ENCODE measurements around the gene NIP7. TPM values are rescaled to one million over a fixed set of nuclear protein-coding genes. Genes with fewer than 3 reads are reported as not detected.

Gene NIP7
- total RNA-seq, 1 donor from 2014 or later = 18.7 TPM

GRCh38 chr16:69328854-69329316 lies 10.7 kb upstream of the NIP7 start:
- no peaks in the 10 kb centered on the region for H3K9me3 ChIP-seq
- DNase-seq (no peak), ATAC-seq (no peak)
- intact Hi-C loops (cut with DNase I) = no loop called here
- H3K4me3 ChIP-seq = peak overlapping the region; percentile 93
- H3K27ac ChIP-seq = no peak overlapping the region
- peaks cover 40% of the 10 kb centered on the region for H3K4me1 ChIP-seq
- no peaks in the 10 kb centered on the region for H3K27me3 ChIP-seq (ENCODE audit: low read depth)
- no peak for TF ChIP-seq CTCF (IDR thresholded peaks at IDR 0.05)
- H3K36me3 ChIP-seq = peaks cover 77% of the 10 kb centered on the region

- H3K4me3 ChIP-seq = peak overlapping the region; percentile 93
- ATAC-seq = peak; percentile 65 to 67
- no peaks in the 10 kb centered on the region for H3K9me3 ChIP-seq
- no peak for DNase-seq
- no peaks in the 10 kb centered on the region for H3K27me3 ChIP-seq (ENCODE audit: low read depth)
- H3K4me1 ChIP-seq = peaks cover 33% of the 10 kb centered on the region
- intact Hi-C loops (cut with DNase I) = no loop called here
- H3K36me3 ChIP-seq = peaks cover 77% of the 10 kb centered on the region
- peak overlapping the region; percentile 90 for H3K27ac ChIP-seq
- TF ChIP-seq CTCF (IDR thresholded peaks at IDR 0.05) = no peak
Measured at GRCh38 chr16:69329369-69330285, 9.9 kb upstream of the NIP7 start.

GRCh38 chr16:69330286-69331109 lies 9.1 kb upstream of the NIP7 start, which contains the start of gene PDF:
TSS of gene PDF (minus strand) at chr16:69330588. CDS start at chr16:69330570, 18 bp downstream.
- DNase-seq (peak; percentile 97), ATAC-seq (peak; percentile 98 to 99)
- intact Hi-C loops (cut with DNase I) = no loop called here
- H3K4me1 ChIP-seq = peaks cover 32% of the 10 kb centered on the region
- peak within 1 kb of the TSS; percentile 90 for H3K27ac ChIP-seq
- peak within 1 kb of the TSS; percentile 93 for H3K4me3 ChIP-seq
- no peaks in the 10 kb centered on the region for H3K27me3 ChIP-seq (ENCODE audit: low read depth)
- no peak for TF ChIP-seq CTCF (IDR thresholded peaks at IDR 0.05)
- H3K36me3 ChIP-seq = peaks cover 77% of the 10 kb centered on the region
- H3K9me3 ChIP-seq = no peaks in the 10 kb centered on the region

GRCh38 chr16:69334696-69335095 lies 4.9 kb upstream of the NIP7 start:
- H3K36me3 ChIP-seq = peaks cover 56% of the 10 kb centered on the region

More at GRCh38 chr16:69334696-69335095, 4.9 kb upstream of the NIP7 start:
- intact Hi-C loops (cut with DNase I) = no loop called here
- no peak for ATAC-seq
- no peak overlapping the region for H3K4me3 ChIP-seq
- H3K9me3 ChIP-seq = no peaks in the 10 kb centered on the region
- H3K27me3 ChIP-seq (ENCODE audit: low read depth) = no peaks in the 10 kb centered on the region
- H3K4me1 ChIP-seq = peaks cover 29% of the 10 kb centered on the region
- no peak for TF ChIP-seq CTCF (IDR thresholded peaks at IDR 0.05)
- no peak overlapping the region for H3K27ac ChIP-seq
- DNase-seq = no peak
